NOMO-1 treated with dmso at 0.1 percent for 144 hours (cell line): ENCODE data around the gene LRRC59.
A peak's percentile ranks its signal among the peaks of the same experiment; 100 is the strongest.
"Not testable (repeated sequence)": the region's sequence is repeated elsewhere in the genome, so short reads cannot be mapped to it uniquely, and the experiment has no call there.

Experiments used
- DNase-seq: peaks from one replicate; lab custom pipeline; 2025; ENCODE audit not compliant: unreplicated experiment; lab: John Stamatoyannopoulos, UW

LRRC59 gene

GRCh38 chr17:50424996-50425681 is 27.8 kb upstream of the LRRC59 start:
- DNase-seq: no peak

- no peak for DNase-seq
Observed at GRCh38 chr17:50424246-50424995, 27.1 kb upstream of the LRRC59 start.

GRCh38 chr17:50423553-50424159 is 26.3 kb upstream of the LRRC59 start:
- DNase-seq: peak; percentile 61

- DNase-seq: no peak
Observed at GRCh38 chr17:50422738-50423137, 25.4 kb upstream of the LRRC59 start.

GRCh38 chr17:50421308-50422051 is 24.2 kb upstream of the LRRC59 start:
- no peak for DNase-seq

GRCh38 chr17:50420419-50421112 is 23.2 kb upstream of the LRRC59 start:
- DNase-seq: peak; percentile 34

- not testable (repeated sequence) for DNase-seq
Observed at GRCh38 chr17:50419577-50419976, 22.3 kb upstream of the LRRC59 start.

- no peak for DNase-seq
Observed at GRCh38 chr17:50414808-50415207, 17.5 kb upstream of the LRRC59 start.

- DNase-seq: no peak
Observed at GRCh38 chr17:50412188-50412732, 14.9 kb upstream of the LRRC59 start.

GRCh38 chr17:50407921-50408320 is 10.6 kb upstream of the LRRC59 start:
- DNase-seq: no peak

- DNase-seq: no peak
Observed at GRCh38 chr17:50406578-50406977, 9.3 kb upstream of the LRRC59 start.

- not testable (repeated sequence) for DNase-seq
Observed at GRCh38 chr17:50405351-50405750, 8.0 kb upstream of the LRRC59 start.

GRCh38 chr17:50399591-50399990 is 2.3 kb upstream of the LRRC59 start:
- not testable (repeated sequence) for DNase-seq

- DNase-seq: not testable (repeated sequence)
Observed at GRCh38 chr17:50398672-50399071, 1.3 kb upstream of the LRRC59 start.

GRCh38 chr17:50397919-50398285 is 579 bp upstream of the LRRC59 start:
- no peak for DNase-seq

- no peak for DNase-seq
Observed at GRCh38 chr17:50396261-50397110, 837 bp downstream of the LRRC59 start.

- no peak for DNase-seq
Observed at GRCh38 chr17:50394711-50395110, 2.6 kb downstream of the LRRC59 start.

- DNase-seq: no peak
Observed at GRCh38 chr17:50393700-50394099, 3.6 kb downstream of the LRRC59 start.

GRCh38 chr17:50392621-50393020 is 4.7 kb downstream of the LRRC59 start:
- DNase-seq: no peak

- no peak for DNase-seq
Observed at GRCh38 chr17:50389534-50389933, 7.8 kb downstream of the LRRC59 start.
